Smooth muscle cell (in vitro differentiated cells): Measurements from ENCODE around the gene CYB561D2. TPM values are rescaled to one million over a fixed set of nuclear protein-coding genes. Genes with fewer than 3 reads are reported as not detected.

Source experiments
- DNase-seq: peaks from one replicate; lab custom pipeline; 2025; ENCODE audit not compliant: unreplicated experiment; lab: John Stamatoyannopoulos, UW
- H2AFZ ChIP-seq: fragments of 200-600 bp; sonication (generic); 2 replicates; pipeline ENCODE4 v1.6.0; 2016; ENCODE audit warnings: antibody characterized with exemption, low read depth, mild to moderate bottlenecking
- H3F3A ChIP-seq: fragments of 200-600 bp; sonication (generic); 2 replicates; pipeline ENCODE4 v1.6.0; 2017; ENCODE audit warnings: antibody characterized with exemption, low read depth
- H3K27ac ChIP-seq: fragments of 200-600 bp; sonication (generic); 2 replicates; pipeline ENCODE4 v1.5.1; 2016; ENCODE audit warnings: low read depth, mild to moderate bottlenecking
- H3K27me3 ChIP-seq: fragments of 200-600 bp; sonication (generic); 2 replicates; pipeline ENCODE4 v1.6.1; 2016; ENCODE audit warnings: low read depth, mild to moderate bottlenecking
- H3K36me3 ChIP-seq: fragments of 200-600 bp; sonication (generic); 2 replicates; pipeline ENCODE4 v1.5.1; 2016; ENCODE audit warnings: low read depth
- H3K4me1 ChIP-seq: fragments of 200-600 bp; sonication (generic); 2 replicates; pipeline ENCODE4 v1.5.1; 2016; ENCODE audit warnings: low read depth
- H3K4me2 ChIP-seq: fragments of 200-600 bp; sonication (generic); 2 replicates; pipeline ENCODE4 v1.6.0; 2016; ENCODE audit warnings: mild to moderate bottlenecking
- H3K4me3 ChIP-seq: fragments of 200-600 bp; sonication (generic); 2 replicates; pipeline ENCODE4 v1.5.1; 2016; ENCODE audit warnings: mild to moderate bottlenecking
- H3K79me2 ChIP-seq: fragments of 200-600 bp; sonication (generic); 2 replicates; pipeline ENCODE4 v1.6.0; 2016; ENCODE audit warnings: low read depth, mild to moderate bottlenecking
- H3K9ac ChIP-seq: fragments of 200-600 bp; sonication (generic); 2 replicates; pipeline ENCODE4 v1.6.0; 2016; ENCODE audit warnings: low read depth
- H3K9me3 ChIP-seq: fragments of 200-600 bp; sonication (generic); replicated peaks from 2 replicates; pipeline ENCODE4 v1.5.1; 2016; ENCODE audit warnings: low read depth
- H4K20me1 ChIP-seq: fragments of 200-600 bp; sonication (generic); 2 replicates; pipeline ENCODE4 v1.6.0; 2016; ENCODE audit warnings: low read depth
- WGBS: methylation state at CpG from one replicate; pipeline ENCODE4 v1.1.7; 2016; ENCODE audit warnings: low lambda C conversion rate; 5-methylcytosine and 5-hydroxymethylcytosine counted together
- polyA plus RNA-seq: library from polyadenylated mRNA; unstranded; fragments of >200 nt; fragmentation: Nextera tagmentation; extraction: Ambion mirVana; gene quantifications from 2 replicates; pipeline ENCODE4 v1.2.1, GENCODE V29; 2016
- total RNA-seq: library from RNA; depleted of rRNA; stranded (reverse); fragments of >200 nt; gene quantifications from 2 replicates; pipeline ENCODE4 v1.2.3, GENCODE V29; 2014
- TF ChIP-seq, protein P1 (sequence below): fragments of 200-600 bp; sonication (generic); IDR thresholded peaks from 2 replicates; pipeline ENCODE4 v1.5.1; 2017; ENCODE audit warnings: borderline replicate concordance, mild to moderate bottlenecking, antibody characterized with exemption; ENCODE audit not compliant: insufficient read depth, poor library complexity, severe bottlenecking

Gene CYB561D2
- total and polyA plus RNA-seq, 2 experiments from 2014 or later = 21.6 to 22.6 TPM

GRCh38 chr3:50323092-50323600 lies 27.5 kb upstream of the CYB561D2 start:
- H3K36me3 ChIP-seq = no peaks in the 10 kb centered on the region
- no peak for DNase-seq
- no peaks in the 10 kb centered on the region for H3K27me3 ChIP-seq
- H3K9ac ChIP-seq = no peak overlapping the region
- TF ChIP-seq, protein P1, sequence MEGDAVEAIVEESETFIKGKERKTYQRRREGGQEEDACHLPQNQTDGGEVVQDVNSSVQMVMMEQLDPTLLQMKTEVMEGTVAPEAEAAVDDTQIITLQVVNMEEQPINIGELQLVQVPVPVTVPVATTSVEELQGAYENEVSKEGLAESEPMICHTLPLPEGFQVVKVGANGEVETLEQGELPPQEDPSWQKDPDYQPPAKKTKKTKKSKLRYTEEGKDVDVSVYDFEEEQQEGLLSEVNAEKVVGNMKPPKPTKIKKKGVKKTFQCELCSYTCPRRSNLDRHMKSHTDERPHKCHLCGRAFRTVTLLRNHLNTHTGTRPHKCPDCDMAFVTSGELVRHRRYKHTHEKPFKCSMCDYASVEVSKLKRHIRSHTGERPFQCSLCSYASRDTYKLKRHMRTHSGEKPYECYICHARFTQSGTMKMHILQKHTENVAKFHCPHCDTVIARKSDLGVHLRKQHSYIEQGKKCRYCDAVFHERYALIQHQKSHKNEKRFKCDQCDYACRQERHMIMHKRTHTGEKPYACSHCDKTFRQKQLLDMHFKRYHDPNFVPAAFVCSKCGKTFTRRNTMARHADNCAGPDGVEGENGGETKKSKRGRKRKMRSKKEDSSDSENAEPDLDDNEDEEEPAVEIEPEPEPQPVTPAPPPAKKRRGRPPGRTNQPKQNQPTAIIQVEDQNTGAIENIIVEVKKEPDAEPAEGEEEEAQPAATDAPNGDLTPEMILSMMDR = no peak
- H3K9me3 ChIP-seq = no peaks in the 10 kb centered on the region
- no peak overlapping the region for H3K4me2 ChIP-seq
- H3K4me1 ChIP-seq = peaks cover 24% of the 10 kb centered on the region
- peaks cover 37% of the 10 kb centered on the region for H3K79me2 ChIP-seq
- no peak overlapping the region for H2AFZ ChIP-seq
- H3F3A ChIP-seq = peaks cover 6% of the 10 kb centered on the region
- H4K20me1 ChIP-seq = peaks cover 4% of the 10 kb centered on the region
- H3K27ac ChIP-seq = no peak overlapping the region
- no peak overlapping the region for H3K4me3 ChIP-seq
- 42% methylated on average over 4 of the region's 4 CpGs for WGBS

DNA sequence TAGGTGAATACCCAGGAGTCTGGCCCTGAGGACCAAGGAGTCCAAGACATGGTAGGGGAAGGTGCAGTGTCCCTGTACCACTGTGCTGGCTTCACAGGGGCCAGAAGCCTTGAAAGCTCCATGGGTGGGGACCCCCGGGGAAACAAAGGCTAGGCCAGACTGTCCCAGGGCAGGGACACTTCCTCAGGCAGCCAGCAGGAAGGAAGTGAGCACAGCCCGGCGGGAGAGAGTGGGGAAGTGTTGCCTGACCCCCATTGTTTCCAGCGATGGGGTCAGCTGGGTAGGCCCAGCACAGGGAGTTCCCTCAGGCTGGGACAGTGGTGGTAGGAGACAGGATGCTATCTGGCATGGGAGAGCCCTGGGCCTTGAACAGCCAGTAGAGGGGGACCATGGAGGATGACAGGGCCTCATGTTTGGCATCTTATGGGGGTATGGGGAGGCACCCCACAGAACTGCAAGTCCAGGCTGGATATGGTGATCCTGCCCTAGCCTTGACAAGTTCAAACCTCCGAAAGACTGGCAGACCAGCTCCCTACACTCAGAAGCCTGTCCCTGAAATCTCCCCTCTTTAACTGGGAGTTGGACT lies 27.0 kb upstream of the CYB561D2 start:
- Histone ChIP-seq H3K4me2 (no peak overlapping the region), H2AFZ (no peak overlapping the region), H3K4me1 (peaks cover 27% of the 10 kb centered on the region), H3K9ac (no peak overlapping the region), H3K27me3 (no peaks in the 10 kb centered on the region), H3K79me2 (peaks cover 35% of the 10 kb centered on the region), H3K4me3 (no peak overlapping the region), H3K27ac (no peak overlapping the region), H3K9me3 (no peaks in the 10 kb centered on the region), H3K36me3 (no peaks in the 10 kb centered on the region), H4K20me1 (no peaks in the 10 kb centered on the region), H3F3A (peaks cover 11% of the 10 kb centered on the region)
- TF ChIP-seq, protein P1 = no peak
- 93% methylated on average over 5 of the region's 5 CpGs for WGBS
- no peak for DNase-seq

GRCh38 chr3:50324351-50325112 lies 26.1 kb upstream of the CYB561D2 start:
- Histone ChIP-seq H3K27me3 (no peaks in the 10 kb centered on the region), H3K27ac (no peak overlapping the region), H3K9me3 (no peaks in the 10 kb centered on the region), H3K4me3 (no peak overlapping the region), H3F3A (peaks cover 12% of the 10 kb centered on the region), H3K4me1 (peaks cover 27% of the 10 kb centered on the region), H3K36me3 (no peaks in the 10 kb centered on the region), H3K4me2 (no peak overlapping the region), H3K9ac (no peak overlapping the region), H4K20me1 (no peaks in the 10 kb centered on the region), H3K79me2 (peaks cover 27% of the 10 kb centered on the region), H2AFZ (no peak overlapping the region)
- no peak for DNase-seq
- WGBS = 63% methylated on average over 4 of the region's 4 CpGs
- TF ChIP-seq, protein P1 = peak; percentile 81
